ENCODE results near the gene HS3ST4. TPM values are rescaled to one million over a fixed set of nuclear protein-coding genes. Genes with fewer than 3 reads are reported as not detected.

Gene HS3ST4
- total RNA-seq, 4 donors from 2014 or later = 0.15 to 4.6 (median 0.37) TPM

DNA sequence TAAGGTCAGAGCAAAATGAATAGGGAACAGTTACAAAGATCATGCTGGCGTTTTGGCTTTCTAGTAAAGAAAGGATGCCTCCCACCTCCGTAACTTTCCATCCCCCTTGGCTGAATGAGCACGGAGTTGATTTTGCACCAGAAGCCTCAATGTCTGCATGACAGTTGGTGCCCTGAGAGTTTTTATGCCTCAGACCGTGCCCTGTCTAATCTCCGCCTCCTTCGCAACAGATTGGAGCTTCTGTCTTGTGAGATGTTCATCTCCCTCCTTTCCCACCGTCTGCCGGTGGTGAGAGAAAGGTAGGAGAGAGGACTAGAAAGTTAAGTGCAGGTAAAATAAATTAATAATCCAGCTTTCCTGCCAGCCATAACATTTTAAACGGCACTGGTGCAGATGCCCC lies 1.9 kb downstream of the HS3ST4 start:
- DNase-seq = no peak
- H3K4me3 ChIP-seq = peak overlapping the region in 1 of 4 donors; percentile 65
- no peaks in the 10 kb centered on the region for H3K36me3 ChIP-seq
- no peak for TF ChIP-seq POLR2A (IDR thresholded peaks at IDR 0.05)
- TF ChIP-seq, protein P1, sequence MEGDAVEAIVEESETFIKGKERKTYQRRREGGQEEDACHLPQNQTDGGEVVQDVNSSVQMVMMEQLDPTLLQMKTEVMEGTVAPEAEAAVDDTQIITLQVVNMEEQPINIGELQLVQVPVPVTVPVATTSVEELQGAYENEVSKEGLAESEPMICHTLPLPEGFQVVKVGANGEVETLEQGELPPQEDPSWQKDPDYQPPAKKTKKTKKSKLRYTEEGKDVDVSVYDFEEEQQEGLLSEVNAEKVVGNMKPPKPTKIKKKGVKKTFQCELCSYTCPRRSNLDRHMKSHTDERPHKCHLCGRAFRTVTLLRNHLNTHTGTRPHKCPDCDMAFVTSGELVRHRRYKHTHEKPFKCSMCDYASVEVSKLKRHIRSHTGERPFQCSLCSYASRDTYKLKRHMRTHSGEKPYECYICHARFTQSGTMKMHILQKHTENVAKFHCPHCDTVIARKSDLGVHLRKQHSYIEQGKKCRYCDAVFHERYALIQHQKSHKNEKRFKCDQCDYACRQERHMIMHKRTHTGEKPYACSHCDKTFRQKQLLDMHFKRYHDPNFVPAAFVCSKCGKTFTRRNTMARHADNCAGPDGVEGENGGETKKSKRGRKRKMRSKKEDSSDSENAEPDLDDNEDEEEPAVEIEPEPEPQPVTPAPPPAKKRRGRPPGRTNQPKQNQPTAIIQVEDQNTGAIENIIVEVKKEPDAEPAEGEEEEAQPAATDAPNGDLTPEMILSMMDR (IDR thresholded peaks at IDR 0.05) = no peak
- peaks cover 0 to 94% (median 7%) of the 10 kb centered on the region in 4 donors for H3K27me3 ChIP-seq
- H3K4me1 ChIP-seq = peaks cover 0 to 23% (median 7%) of the 10 kb centered on the region in 3 donors
- 6 to 19% methylated on average over 7 to 9 of the region's 9 CpGs for WGBS, 2 donors
- no peak overlapping the region for H3K27ac ChIP-seq
- intact Hi-C loops (cut with DNase I) = no loop called here
- no peaks in the 10 kb centered on the region for H3K9me3 ChIP-seq

DNA sequence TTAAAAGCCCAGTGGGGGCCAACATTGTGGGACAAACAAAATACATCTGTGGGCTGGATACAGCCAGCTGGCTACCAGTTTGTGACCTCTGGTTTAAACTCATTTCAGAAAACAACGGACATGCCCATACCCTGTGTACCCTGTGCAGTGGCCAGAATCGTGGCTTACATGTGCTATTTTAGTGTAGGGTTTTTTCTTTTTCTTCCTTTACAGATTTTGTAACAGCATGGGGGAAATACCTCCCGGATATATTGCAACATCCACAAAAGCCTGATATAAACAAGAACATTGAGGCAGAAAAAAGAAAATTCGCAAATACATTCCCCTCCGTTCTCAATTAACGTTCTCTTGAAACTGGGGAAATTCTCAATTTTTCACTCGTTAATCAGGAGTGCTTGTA lies 7.3 kb downstream of the HS3ST4 start:
- H3K4me1 ChIP-seq = no peaks in the 10 kb centered on the region
- WGBS, 2 donors = 63 to 73% methylated on average over 7 of the region's 7 CpGs
- peaks cover 0 to 46% (median 0%) of the 10 kb centered on the region in 4 donors for H3K27me3 ChIP-seq
- TF ChIP-seq, protein P1 (IDR thresholded peaks at IDR 0.05) = no peak
- TF ChIP-seq POLR2A (IDR thresholded peaks at IDR 0.05) = no peak
- DNase-seq = no peak
- no peaks in the 10 kb centered on the region for H3K9me3 ChIP-seq
- intact Hi-C loops (cut with DNase I) = no loop called here
- no peaks in the 10 kb centered on the region for H3K36me3 ChIP-seq
- no peak overlapping the region for H3K27ac ChIP-seq
- H3K4me3 ChIP-seq = no peak overlapping the region

DNA sequence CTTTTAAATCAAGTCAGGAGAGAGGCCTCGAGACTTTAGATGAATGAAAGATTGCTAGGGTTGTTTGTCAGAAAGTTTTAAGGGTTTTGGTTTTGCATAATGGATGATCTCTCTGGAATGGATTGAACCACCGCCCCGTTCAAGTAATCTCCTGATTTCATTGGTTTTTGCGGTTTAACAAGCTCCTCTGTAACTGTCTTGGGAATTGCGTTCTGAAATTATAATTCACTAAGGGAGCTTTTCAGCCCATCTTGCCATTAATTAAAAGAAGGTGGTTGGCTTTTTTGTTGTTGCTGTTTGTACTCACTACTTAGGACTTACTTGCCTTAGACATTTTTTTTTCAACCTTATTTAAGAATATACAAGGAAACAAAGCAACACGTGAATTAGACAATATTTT lies 8.8 kb downstream of the HS3ST4 start:
- DNase-seq = no peak
- intact Hi-C loops (cut with DNase I) = no loop called here
- H3K9me3 ChIP-seq = no peaks in the 10 kb centered on the region

DNA sequence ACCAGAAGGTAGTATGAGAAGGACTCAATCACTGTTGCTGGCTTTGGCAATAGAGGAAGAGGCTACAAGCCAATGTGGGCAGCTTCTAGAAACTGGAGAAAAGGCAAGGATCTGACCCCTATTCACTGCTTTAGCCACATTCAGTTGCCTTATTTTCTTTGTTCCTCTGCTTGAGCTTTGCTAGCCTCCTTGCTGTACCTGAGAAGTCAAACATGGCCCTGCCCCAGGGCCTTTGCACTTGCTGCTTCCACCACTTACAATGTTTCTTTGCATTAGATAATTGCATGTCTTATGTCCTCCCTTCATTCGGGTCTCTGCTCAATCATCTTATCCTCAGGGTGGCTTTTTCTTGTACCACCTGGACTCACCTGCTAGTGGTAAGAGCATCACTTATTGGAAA lies 15.8 kb downstream of the HS3ST4 start:
- TF ChIP-seq, protein P1 (IDR thresholded peaks at IDR 0.05) = no peak
- TF ChIP-seq POLR2A (IDR thresholded peaks at IDR 0.05) = no peak
- intact Hi-C loops (cut with DNase I) = no loop called here

More for the DNA sequence above, 8.8 kb downstream of the HS3ST4 start:
- H3K27me3 ChIP-seq = peaks cover 0 to 32% (median 0%) of the 10 kb centered on the region in 4 donors
- no peaks in the 10 kb centered on the region for H3K36me3 ChIP-seq
- WGBS, 2 donors = 84 to 91% methylated on average over 6 of the region's 6 CpGs
- no peak for TF ChIP-seq POLR2A (IDR thresholded peaks at IDR 0.05)
- TF ChIP-seq, protein P1 (IDR thresholded peaks at IDR 0.05) = no peak
- H3K4me3 ChIP-seq = no peak overlapping the region
- H3K27ac ChIP-seq = no peak overlapping the region
- H3K4me1 ChIP-seq = no peaks in the 10 kb centered on the region

DNA sequence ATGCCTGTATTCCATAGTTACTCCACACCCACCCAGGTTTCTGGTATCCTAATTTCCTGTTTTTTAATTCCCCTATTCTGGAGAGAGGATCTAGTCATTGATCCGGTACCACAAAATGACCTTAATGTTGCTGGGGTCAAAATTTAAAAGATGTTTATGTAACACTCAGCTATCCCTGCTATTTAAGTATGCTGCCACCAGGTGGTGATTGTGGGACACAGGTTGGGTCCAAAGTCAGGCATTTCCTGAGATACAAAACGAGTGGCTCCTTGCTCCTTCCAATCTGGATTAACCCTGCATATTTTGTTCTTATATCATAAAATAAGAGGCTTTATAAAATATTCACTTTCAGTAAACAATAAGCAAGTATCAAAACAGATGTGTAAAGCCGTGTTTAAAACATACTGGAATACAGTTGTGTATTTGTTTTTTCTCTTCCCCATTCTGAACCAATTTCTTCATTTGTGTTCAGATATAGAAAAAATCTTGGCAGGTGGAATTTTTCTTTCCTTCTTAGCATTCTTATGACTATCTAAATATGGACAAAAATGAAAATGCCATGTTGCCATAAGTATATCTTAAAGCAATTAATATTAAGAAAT lies 16.3 kb downstream of the HS3ST4 start:
- H3K9me3 ChIP-seq = peaks cover 0 to 5% (median 0%) of the 10 kb centered on the region in 3 donors
- TF ChIP-seq, protein P1 (IDR thresholded peaks at IDR 0.05) = peak in 4 of 6 experiments; percentile 33 to 63 (median 35)
- TF ChIP-seq POLR2A (IDR thresholded peaks at IDR 0.05) = no peak
- H3K4me1 ChIP-seq = no peaks in the 10 kb centered on the region
- no peaks in the 10 kb centered on the region for H3K36me3 ChIP-seq
- no peak for DNase-seq
- intact Hi-C loops (cut with DNase I) = no loop called here
- H3K27ac ChIP-seq = no peak overlapping the region
- WGBS, 2 donors = 46 to 48% methylated on average over 3 of the region's 3 CpGs
- no peak overlapping the region for H3K4me3 ChIP-seq
- H3K27me3 ChIP-seq = peaks cover 0 to 11% (median 0%) of the 10 kb centered on the region in 4 donors

More for the DNA sequence above, 15.8 kb downstream of the HS3ST4 start:
- Histone ChIP-seq H3K9me3 (peaks cover 0 to 5% (median 0%) of the 10 kb centered on the region in 3 donors), H3K27me3 (peaks cover 0 to 11% (median 0%) of the 10 kb centered on the region in 4 donors), H3K36me3 (no peaks in the 10 kb centered on the region), H3K27ac (no peak overlapping the region), H3K4me1 (no peaks in the 10 kb centered on the region), H3K4me3 (no peak overlapping the region)
- 44 to 85% methylated on average over 1 of the region's 1 CpG for WGBS, 2 donors
- DNase-seq = no peak

Data from esophagus squamous epithelium (tissue), 5 donors.